Kidney epithelial cell (primary cell): ENCODE data around the gene ULK4. TPM values are rescaled to one million over a fixed set of nuclear protein-coding genes. Genes with fewer than 3 reads are reported as not detected.
"Not testable (repeated sequence)": the region's sequence is repeated elsewhere in the genome, so short reads cannot be mapped to it uniquely, and the experiment has no call there.

Experiments used
- DNase-seq: peaks from one replicate; pipeline ENCODE4 v3.0.0-alpha.2; 2010; ENCODE audit warnings: low read depth
- H3K27me3 ChIP-seq: 2 replicates; pipeline ENCODE4 v1.6.0; 2011; ENCODE audit warnings: low read length; ENCODE audit not compliant: control insufficient read depth, insufficient read depth
- H3K36me3 ChIP-seq: 2 replicates; pipeline ENCODE4 v1.5.1; 2011; ENCODE audit warnings: low read length; ENCODE audit not compliant: control insufficient read depth, insufficient read depth
- H3K4me3 ChIP-seq: 2 replicates; pipeline ENCODE4 v1.5.1; 2011; ENCODE audit warnings: low read depth, mild to moderate bottlenecking, control low read depth, low read length
- CTCF ChIP-seq: IDR thresholded peaks from 2 replicates; pipeline ENCODE4 v1.5.1; 2011; ENCODE audit warnings: mild to moderate bottlenecking, moderate library complexity, low read length, control low read depth, inconsistent platforms; ENCODE audit not compliant: insufficient read depth, poor library complexity, severe bottlenecking
- total RNA-seq: library from RNA; depleted of rRNA; stranded (reverse); fragments of >200 nt; gene quantifications from 2 replicates; pipeline ENCODE4 v1.2.3, GENCODE V29; 2015

Gene ULK4
- total RNA-seq, 1 donor from 2014 or later: 18.3 TPM

- TF ChIP-seq CTCF: no peak
- DNase-seq: no peak
- Histone ChIP-seq H3K27me3 (no peaks in the 10 kb centered on the region), H3K4me3 (no peak overlapping the region), H3K36me3 (no peaks in the 10 kb centered on the region)
Measured at GRCh38 chr3:41698898-41699297, 263.0 kb downstream of the ULK4 start.

- Histone ChIP-seq H3K4me3 (no peak overlapping the region), H3K27me3 (no peaks in the 10 kb centered on the region), H3K36me3 (no peaks in the 10 kb centered on the region)
- no peak for DNase-seq
- no peak for TF ChIP-seq CTCF
Measured at GRCh38 chr3:41697702-41698101, 264.2 kb downstream of the ULK4 start.

GRCh38 chr3:41695806-41696205, 266.1 kb downstream of the ULK4 start:
- not testable (repeated sequence) for H3K36me3 ChIP-seq, H3K4me3 ChIP-seq, DNase-seq, H3K27me3 ChIP-seq
- TF ChIP-seq CTCF: peak; percentile 27

GRCh38 chr3:41693799-41694198, 268.1 kb downstream of the ULK4 start:
- H3K36me3 ChIP-seq: no peaks in the 10 kb centered on the region
- no peak for TF ChIP-seq CTCF
- DNase-seq: no peak
- no peak overlapping the region for H3K4me3 ChIP-seq
- H3K27me3 ChIP-seq: no peaks in the 10 kb centered on the region

- no peak for TF ChIP-seq CTCF
- H3K4me3 ChIP-seq: no peak overlapping the region
- H3K36me3 ChIP-seq: no peaks in the 10 kb centered on the region
- DNase-seq: no peak
- H3K27me3 ChIP-seq: no peaks in the 10 kb centered on the region
Measured at GRCh38 chr3:41690766-41691563, 270.9 kb downstream of the ULK4 start.

GRCh38 chr3:41688595-41689380, 273.1 kb downstream of the ULK4 start:
- TF ChIP-seq CTCF: no peak
- Histone ChIP-seq H3K4me3 (no peak overlapping the region), H3K27me3 (no peaks in the 10 kb centered on the region), H3K36me3 (no peaks in the 10 kb centered on the region)
- no peak for DNase-seq
